ENCODE results near the gene ARHGAP9. TPM values are rescaled to one million over a fixed set of nuclear protein-coding genes. Genes with fewer than 3 reads are reported as not detected.

Gene ARHGAP9
- total RNA-seq, 2 experiments from 2014 or later, result 282 to 304 TPM

- no peaks in the 10 kb centered on the region for H3K9me3 Mint-ChIP-seq
- POLR2A ChIA-PET, result interaction anchor here (1.5 to 1.6 kb wide), 2 partner anchors 9 kb away, joined by 4 to 5 read pairs; no protein-coding TSS in a partner anchor
- no peak overlapping the region for H3K4me3 Mint-ChIP-seq
- peaks cover 55% of the 10 kb centered on the region for H3K36me3 Mint-ChIP-seq
- DNase-seq (no peak), ATAC-seq (ENCODE audit: low read depth) (no peak)
- H3K27me3 Mint-ChIP-seq, result no peaks in the 10 kb centered on the region
- peaks cover 29% of the 10 kb centered on the region for H3K4me1 Mint-ChIP-seq
- no peak overlapping the region for H3K27ac Mint-ChIP-seq
These were observed 8.0 kb downstream of the ARHGAP9 start for GRCh38 chr12:57471661-57472060.

- Mint-ChIP-seq H3K27me3 (no peaks in the 10 kb centered on the region), H3K9me3 (no peaks in the 10 kb centered on the region), H3K27ac (no peak overlapping the region), H3K36me3 (peaks cover 49% of the 10 kb centered on the region), H3K4me3 (no peak overlapping the region), H3K4me1 (peaks cover 27% of the 10 kb centered on the region)
- DNase-seq (no peak), ATAC-seq (ENCODE audit: low read depth) (no peak)
- POLR2A ChIA-PET, result interaction anchor here (0.6 to 2.8 kb wide), 4 partner anchors 8 to 49 kb away, joined by 4 to 8 read pairs (median 4); partner anchors contain the start of gene DDIT3
These were observed 8.6 kb downstream of the ARHGAP9 start for GRCh38 chr12:57470970-57471656.

GRCh38 chr12:57470286-57470969 is 9.2 kb downstream of the ARHGAP9 start:
- H3K36me3 Mint-ChIP-seq, result peaks cover 48% of the 10 kb centered on the region
- no peak overlapping the region for H3K27ac Mint-ChIP-seq
- no peak for DNase-seq

GRCh38 chr12:57469296-57470164 is 10.1 kb downstream of the ARHGAP9 start:
- POLR2A ChIA-PET, result interaction anchor here (0.6 to 2.8 kb wide), 8 partner anchors 8 to 349 kb away, joined by 3 to 10 read pairs (median 5); partner anchors contain the start of genes ARHGAP9, AVIL and DDIT3
- no peak for ATAC-seq (ENCODE audit: low read depth)
- Mint-ChIP-seq H3K9me3 (no peaks in the 10 kb centered on the region), H3K27me3 (no peaks in the 10 kb centered on the region), H3K4me1 (peaks cover 26% of the 10 kb centered on the region), H3K4me3 (no peak overlapping the region), H3K27ac (peak overlapping the region; percentile 28), H3K36me3 (peaks cover 44% of the 10 kb centered on the region)
- DNase-seq, result no peak

More at GRCh38 chr12:57470286-57470969, 9.2 kb downstream of the ARHGAP9 start:
- H3K9me3 Mint-ChIP-seq, result no peaks in the 10 kb centered on the region
- POLR2A ChIA-PET, result interaction anchor here (0.6 to 2.8 kb wide), 8 partner anchors 9 to 348 kb away, joined by 3 to 10 read pairs (median 4); partner anchors contain the start of genes ARHGAP9, AVIL and DDIT3
- no peak overlapping the region for H3K4me3 Mint-ChIP-seq
- no peak for ATAC-seq (ENCODE audit: low read depth)
- peaks cover 26% of the 10 kb centered on the region for H3K4me1 Mint-ChIP-seq
- H3K27me3 Mint-ChIP-seq, result no peaks in the 10 kb centered on the region

GRCh38 chr12:57467915-57468314 is 11.8 kb downstream of the ARHGAP9 start:
- Mint-ChIP-seq H3K27ac (no peak overlapping the region), H3K36me3 (peaks cover 34% of the 10 kb centered on the region), H3K4me1 (peaks cover 24% of the 10 kb centered on the region), H3K9me3 (no peaks in the 10 kb centered on the region), H3K27me3 (no peaks in the 10 kb centered on the region), H3K4me3 (no peak overlapping the region)
- POLR2A ChIA-PET, result no interaction called here
- ATAC-seq (ENCODE audit: low read depth) (no peak), DNase-seq (no peak)

- peaks cover 29% of the 10 kb centered on the region for H3K36me3 Mint-ChIP-seq
- no peak for ATAC-seq (ENCODE audit: low read depth)
- POLR2A ChIA-PET, result interaction anchor here (9.9 kb wide), 1 partner anchor 10 kb away, joined by 119 read pairs; the partner anchor contains the start of gene ARHGAP9
- DNase-seq, result no peak
- no peaks in the 10 kb centered on the region for H3K9me3 Mint-ChIP-seq
- peaks cover 24% of the 10 kb centered on the region for H3K4me1 Mint-ChIP-seq
- H3K4me3 Mint-ChIP-seq, result no peak overlapping the region
- no peaks in the 10 kb centered on the region for H3K27me3 Mint-ChIP-seq
- no peak overlapping the region for H3K27ac Mint-ChIP-seq
These were observed 12.3 kb downstream of the ARHGAP9 start for GRCh38 chr12:57467212-57467874.

GRCh38 chr12:57465747-57466505 is 13.7 kb downstream of the ARHGAP9 start:
- Mint-ChIP-seq H3K27ac (peak overlapping the region; percentile 17), H3K4me3 (no peak overlapping the region), H3K36me3 (peaks cover 20% of the 10 kb centered on the region), H3K4me1 (peaks cover 23% of the 10 kb centered on the region), H3K9me3 (no peaks in the 10 kb centered on the region), H3K27me3 (peaks cover 3% of the 10 kb centered on the region)
- POLR2A ChIA-PET, result interaction anchor here (0.7 to 9.9 kb wide), 2 partner anchors 11 to 31 kb away, joined by 3 to 119 read pairs; partner anchors contain the start of gene ARHGAP9
- DNase-seq (no peak), ATAC-seq (ENCODE audit: low read depth) (no peak)

- no peak overlapping the region for H3K4me3 Mint-ChIP-seq
- ATAC-seq (ENCODE audit: low read depth) (no peak), DNase-seq (no peak)
- peaks cover 8% of the 10 kb centered on the region for H3K27me3 Mint-ChIP-seq
- H3K36me3 Mint-ChIP-seq, result peaks cover 20% of the 10 kb centered on the region
- peaks cover 27% of the 10 kb centered on the region for H3K4me1 Mint-ChIP-seq
- POLR2A ChIA-PET, result interaction anchor here (0.7 to 9.9 kb wide), 2 partner anchors 12 to 32 kb away, joined by 3 to 119 read pairs; partner anchors contain the start of gene ARHGAP9
- H3K27ac Mint-ChIP-seq, result peak overlapping the region; percentile 17
- no peaks in the 10 kb centered on the region for H3K9me3 Mint-ChIP-seq
These were observed 14.5 kb downstream of the ARHGAP9 start for GRCh38 chr12:57465030-57465746.

GRCh38 chr12:57464569-57464968 is 15.1 kb downstream of the ARHGAP9 start:
- H3K27me3 Mint-ChIP-seq, result peaks cover 11% of the 10 kb centered on the region
- POLR2A ChIA-PET, result interaction anchor here (9.9 kb wide), 1 partner anchor 13 kb away, joined by 119 read pairs; the partner anchor contains the start of gene ARHGAP9
- DNase-seq, result no peak
- H3K4me3 Mint-ChIP-seq, result no peak overlapping the region
- ATAC-seq (ENCODE audit: low read depth), result no peak
- peaks cover 18% of the 10 kb centered on the region for H3K36me3 Mint-ChIP-seq
- no peaks in the 10 kb centered on the region for H3K9me3 Mint-ChIP-seq
- peaks cover 28% of the 10 kb centered on the region for H3K4me1 Mint-ChIP-seq
- no peak overlapping the region for H3K27ac Mint-ChIP-seq

- no peak for DNase-seq
- H3K27ac Mint-ChIP-seq, result no peak overlapping the region
- POLR2A ChIA-PET, result interaction anchor here (1.2 to 9.9 kb wide), 3 partner anchors 9 to 56 kb away, joined by 3 to 119 read pairs (median 4); partner anchors contain the start of gene ARHGAP9
- ATAC-seq (ENCODE audit: low read depth), result no peak
- H3K4me1 Mint-ChIP-seq, result peaks cover 35% of the 10 kb centered on the region
- H3K36me3 Mint-ChIP-seq, result peaks cover 8% of the 10 kb centered on the region
- peaks cover 11% of the 10 kb centered on the region for H3K27me3 Mint-ChIP-seq
- H3K4me3 Mint-ChIP-seq, result peak overlapping the region; percentile 81
- no peaks in the 10 kb centered on the region for H3K9me3 Mint-ChIP-seq
These were observed 16.8 kb downstream of the ARHGAP9 start for GRCh38 chr12:57462912-57463253.

- ATAC-seq (ENCODE audit: low read depth) (peak; percentile 74), DNase-seq (peak; percentile 87)
- H3K4me3 Mint-ChIP-seq, result peak overlapping the region; percentile 92
- POLR2A ChIA-PET, result interaction anchor here (0.5 to 9.9 kb wide), 5 partner anchors 8 to 249 kb away, joined by 3 to 119 read pairs (median 4); partner anchors contain the start of gene ARHGAP9
- peaks cover 11% of the 10 kb centered on the region for H3K27me3 Mint-ChIP-seq
- peak overlapping the region; percentile 27 for H3K27ac Mint-ChIP-seq
- H3K9me3 Mint-ChIP-seq, result no peaks in the 10 kb centered on the region
- peaks cover 4% of the 10 kb centered on the region for H3K36me3 Mint-ChIP-seq
- peaks cover 35% of the 10 kb centered on the region for H3K4me1 Mint-ChIP-seq
These were observed 17.3 kb downstream of the ARHGAP9 start for GRCh38 chr12:57462251-57462911.
